T-helper 2 cell treated with Interferon-gamma antibody and Interleukin-4, amounts not matched to agents 100 ng/mL and 5 ng/mL, for 36 hours (primary cell): ENCODE results near the gene FABP6. TPM values are rescaled to one million over a fixed set of nuclear protein-coding genes. Genes with fewer than 3 reads are reported as not detected.

Source experiments
- intact Hi-C: fragments of 100-400 bp; cut with micrococcal nuclease; formaldehyde crosslinking; loops from one replicate; pipeline ENCODE4 v1.15.1; 2023
- total RNA-seq: library from RNA; stranded (reverse); gene quantifications from 2 replicates; pipeline ENCODE4 v1.2.3, GENCODE V29; 2022

The FABP6 gene
- total RNA-seq, 1 donor from 2014 or later, result not detected

- intact Hi-C loops, result no loop called here
Measured at GRCh38 chr5:160260881-160261815, 31.8 kb downstream of the FABP6 start.

DNA sequence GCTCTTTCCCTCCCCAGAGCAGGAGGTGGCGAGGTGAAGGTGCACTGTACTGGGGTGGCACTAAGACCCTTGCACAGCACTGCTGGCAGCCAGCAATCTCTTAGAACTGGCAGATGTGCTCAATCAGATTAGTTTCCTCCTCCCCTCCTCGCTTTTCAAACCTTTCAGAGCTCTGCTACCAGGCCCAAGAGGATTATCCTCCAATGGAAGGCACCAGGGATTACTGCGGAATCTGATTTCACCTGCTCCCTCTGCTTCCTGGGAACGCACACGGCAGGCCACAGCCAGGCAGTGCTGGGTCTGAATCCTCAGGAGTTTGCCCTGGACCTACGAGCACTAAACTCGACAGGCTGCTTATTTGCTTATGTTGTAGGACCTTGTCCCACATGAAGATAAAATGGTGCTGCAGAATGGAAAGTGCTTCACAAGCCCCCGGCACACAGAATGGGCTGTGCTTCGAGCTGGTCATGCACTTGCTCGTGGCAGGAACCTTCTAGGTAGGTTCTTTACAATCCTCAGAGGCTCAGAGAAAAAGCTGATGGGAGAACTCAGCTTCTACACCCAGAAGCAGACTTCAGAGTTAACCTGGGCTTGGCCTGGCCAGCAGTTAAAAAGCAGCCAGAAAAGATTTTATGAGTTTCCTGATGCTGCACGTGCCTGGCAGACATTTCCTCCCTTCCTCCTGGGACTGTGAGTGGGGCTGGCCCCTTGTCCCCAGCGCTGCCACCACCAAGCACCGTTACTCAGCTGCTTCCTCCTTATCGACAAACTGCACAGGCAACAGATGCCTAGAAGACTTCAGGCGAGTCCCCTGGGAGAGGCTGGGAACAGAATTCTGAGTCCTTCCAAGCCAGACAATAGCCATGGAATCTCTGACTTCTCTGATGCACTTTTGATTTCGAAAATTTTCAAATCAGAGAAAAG, 33.1 kb downstream of the FABP6 start:
- intact Hi-C loops, result no loop called here

DNA sequence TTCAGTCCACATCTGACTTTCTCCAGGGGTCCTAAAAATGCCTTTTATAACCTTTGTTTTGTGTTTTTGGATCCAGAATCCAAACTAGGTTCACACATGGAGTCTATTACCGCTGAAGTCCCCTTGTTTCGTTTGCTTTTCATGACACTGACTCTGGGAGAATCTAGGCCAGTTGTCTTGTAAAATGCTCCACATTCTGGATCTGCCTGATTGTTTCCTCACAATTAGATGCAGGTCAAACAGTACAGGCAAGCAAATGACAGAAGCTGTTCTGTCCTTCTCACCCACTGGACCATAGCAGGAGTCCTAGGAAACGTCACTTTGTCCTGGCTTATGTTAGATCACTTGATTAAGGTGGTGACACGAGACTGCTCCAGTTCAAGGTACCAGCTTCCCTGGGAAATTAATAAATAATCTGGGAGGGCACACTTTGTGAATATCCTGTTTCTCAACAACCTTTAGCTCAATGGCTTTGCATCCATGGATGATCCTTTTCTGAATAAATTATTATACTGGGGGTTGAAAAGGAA, 34.1 kb downstream of the FABP6 start:
- intact Hi-C loops, result no loop called here

DNA sequence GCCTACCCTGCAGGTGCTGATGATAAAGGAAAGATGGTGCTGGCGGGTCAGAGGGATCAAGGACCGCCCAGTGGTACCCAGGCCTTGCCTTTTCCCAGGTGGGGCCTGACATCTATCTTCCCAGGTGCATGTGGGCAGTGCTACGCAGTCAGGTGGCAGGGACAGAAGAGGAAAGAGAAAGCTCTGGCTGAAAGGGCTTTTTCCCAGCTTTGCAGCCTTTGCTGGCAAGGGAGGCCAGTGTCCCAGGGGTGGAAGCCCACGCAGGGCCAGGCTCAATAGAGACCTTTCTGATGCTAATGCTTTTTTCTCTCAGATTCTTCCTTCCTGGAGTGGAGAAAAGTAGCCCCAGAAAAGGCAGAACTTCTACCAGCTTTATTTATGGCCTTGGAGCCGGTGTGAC, 36.7 kb downstream of the FABP6 start:
- intact Hi-C loops, result no loop called here

DNA sequence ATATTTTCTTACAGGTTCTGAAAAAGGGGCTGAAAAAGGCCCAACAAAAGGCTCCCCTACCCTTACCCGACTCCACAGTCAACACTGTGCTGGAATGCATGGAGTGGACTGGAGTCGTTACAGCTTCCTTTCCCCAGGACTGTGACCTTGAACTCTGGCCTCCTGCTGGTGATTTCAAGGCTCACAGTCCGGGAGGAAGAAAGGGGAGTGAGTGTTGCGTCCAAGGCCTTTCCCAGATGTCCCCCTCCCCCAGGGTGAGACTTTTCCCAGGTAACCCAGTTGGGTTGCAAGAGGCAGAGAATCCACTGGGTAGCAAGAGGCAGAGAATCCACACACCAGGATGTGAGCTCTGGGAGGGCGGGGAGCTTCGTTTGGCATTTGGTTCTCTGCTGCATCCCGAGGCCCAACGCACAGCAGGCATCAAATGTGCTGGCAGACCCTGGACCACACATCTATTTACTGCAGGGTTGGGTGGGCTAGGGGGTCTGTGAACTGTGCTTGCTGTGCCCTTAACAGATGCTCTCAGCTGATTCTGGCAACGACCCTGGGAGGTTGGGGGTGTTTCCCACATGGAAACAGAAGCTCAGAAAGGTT, 37.5 kb downstream of the FABP6 start:
- intact Hi-C loops, result no loop called here

- intact Hi-C loops, result no loop called here
Measured at GRCh38 chr5:160268121-160268520, 38.8 kb downstream of the FABP6 start.

- intact Hi-C loops, result no loop called here
Measured at GRCh38 chr5:160269017-160269416, 39.7 kb downstream of the FABP6 start.

GRCh38 chr5:160270704-160271103, 41.4 kb downstream of the FABP6 start:
- intact Hi-C loops, result no loop called here

GRCh38 chr5:160271396-160271795, 42.1 kb downstream of the FABP6 start:
- intact Hi-C loops, result no loop called here

GRCh38 chr5:160271836-160272235, 42.5 kb downstream of the FABP6 start:
- intact Hi-C loops, result no loop called here

DNA sequence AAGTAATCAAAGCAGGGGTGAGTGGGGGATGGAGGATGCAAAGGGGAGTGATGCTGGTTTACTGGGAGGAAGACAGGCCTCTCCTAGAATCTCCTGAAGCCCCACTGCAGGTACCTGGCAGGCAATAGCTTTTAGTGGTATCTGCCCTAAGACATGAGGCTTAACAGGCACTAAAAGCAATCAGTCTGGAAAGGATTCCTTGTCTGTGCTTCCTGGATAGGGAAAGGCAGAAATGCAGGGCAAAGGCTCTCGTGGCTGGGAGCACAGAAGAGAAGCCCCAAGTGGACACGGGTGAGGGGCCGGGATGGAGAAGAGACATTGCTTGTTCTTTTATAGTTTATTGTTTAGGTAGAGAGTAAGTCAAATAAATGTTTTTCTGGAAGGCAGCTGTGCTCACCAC, 43.0 kb downstream of the FABP6 start:
- intact Hi-C loops, result no loop called here

- intact Hi-C loops, result no loop called here
Measured at GRCh38 chr5:160272889-160273288, 43.6 kb downstream of the FABP6 start.

- intact Hi-C loops, result no loop called here
Measured at GRCh38 chr5:160274483-160274931, 45.2 kb downstream of the FABP6 start.

DNA sequence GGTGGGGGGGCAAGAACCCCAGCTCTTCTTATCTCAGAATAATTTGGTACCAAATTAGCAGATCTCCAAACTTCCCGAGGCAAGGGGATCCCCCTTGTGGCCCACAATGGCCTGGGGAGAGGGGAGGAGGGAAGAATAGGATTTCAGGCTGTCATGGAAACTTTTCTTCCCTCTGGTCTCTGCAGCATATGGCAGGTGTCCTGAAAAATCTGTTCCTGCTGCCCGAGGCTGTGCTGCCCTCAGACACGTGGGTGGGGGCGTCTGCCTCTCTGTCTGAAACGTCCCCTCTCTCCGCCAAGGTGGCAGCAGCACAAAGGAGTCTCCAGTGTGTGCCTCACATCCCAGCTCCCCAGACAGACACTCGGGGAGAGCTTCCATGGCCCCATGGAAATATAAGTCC, 49.0 kb downstream of the FABP6 start:
- intact Hi-C loops, result no loop called here

DNA sequence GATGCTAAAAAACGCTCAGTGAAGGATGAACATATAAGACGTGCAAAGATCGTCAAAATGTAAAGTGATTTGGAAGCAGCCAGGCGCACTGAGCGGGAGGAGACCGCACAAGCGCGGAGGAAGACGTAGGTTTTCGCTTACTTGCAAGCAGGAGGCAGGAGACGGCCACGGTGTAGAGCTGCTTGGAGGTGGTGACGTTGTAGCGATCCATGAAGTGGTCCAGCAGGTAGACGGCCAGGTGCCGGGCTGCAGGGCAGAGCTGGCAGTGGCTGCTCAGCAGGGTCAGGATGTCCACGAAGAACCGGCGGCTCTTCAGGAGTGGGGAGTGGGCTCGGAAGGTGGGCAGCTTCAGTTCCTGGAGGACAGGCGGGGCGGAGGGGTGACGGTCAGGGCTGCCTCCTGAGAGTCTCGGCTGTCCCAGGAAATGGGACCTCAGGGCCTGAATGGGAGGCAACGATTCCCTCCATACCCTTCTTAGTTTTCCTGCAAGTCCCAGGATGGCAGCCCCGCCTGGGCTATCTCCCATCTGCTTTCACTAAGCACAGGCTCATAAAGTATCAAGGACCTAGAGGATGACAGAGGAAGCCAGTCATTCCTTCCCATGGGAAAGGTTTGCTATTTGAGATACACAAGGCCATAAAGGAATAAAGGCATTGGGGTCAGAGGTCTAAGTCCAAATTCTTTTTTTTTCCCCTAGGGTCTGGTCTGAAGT, 51.2 kb downstream of the FABP6 start:
- intact Hi-C loops, result no loop called here

GRCh38 chr5:160281275-160281674, 52.0 kb downstream of the FABP6 start:
- intact Hi-C loops, result no loop called here

- intact Hi-C loops, result no loop called here
Measured at GRCh38 chr5:160284291-160284873, 55.1 kb downstream of the FABP6 start.

- intact Hi-C loops, result no loop called here
Measured at GRCh38 chr5:160285316-160285715, 56.0 kb downstream of the FABP6 start.

- intact Hi-C loops, result no loop called here
Measured at GRCh38 chr5:160286947-160287346, 57.6 kb downstream of the FABP6 start.

- intact Hi-C loops, result no loop called here
Measured at GRCh38 chr5:160287378-160288051, 58.2 kb downstream of the FABP6 start.
